ENCODE data around the gene GPR176.
"Not testable (repeated sequence)": the region's sequence is repeated elsewhere in the genome, so short reads cannot be mapped to it uniquely, and the experiment has no call there.

GPR176 gene

DNA sequence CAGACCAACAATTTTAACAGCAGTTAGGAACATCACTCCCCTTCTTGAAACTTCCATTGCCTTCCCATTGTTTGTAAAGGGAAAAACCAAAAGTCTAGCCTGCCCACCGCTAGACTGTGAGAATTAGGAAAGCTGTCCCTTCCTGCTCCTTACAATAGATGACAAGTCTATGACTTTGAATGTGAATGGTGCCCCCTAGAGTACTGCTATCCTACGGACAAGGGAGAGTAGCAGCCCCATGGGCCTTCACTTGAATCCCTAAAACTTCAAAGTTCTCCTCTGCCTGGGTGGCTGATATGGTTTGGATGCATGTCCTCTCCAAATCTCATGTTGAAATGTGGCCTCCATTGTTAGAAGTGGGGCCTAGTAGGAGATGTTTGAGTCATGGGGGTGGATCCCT is 96.4 kb downstream of the GPR176 start:
- Histone ChIP-seq H3K27ac (ENCODE audit: low read depth, low read length) (no peak overlapping the region), H3K9ac (ENCODE audit: low read depth in 1 of 2, low read length in 2 of 2) (no peak overlapping the region), H3K4me1 (ENCODE audit: control insufficient read depth in 1 of 2, insufficient read depth in 2 of 2, low read length in 2 of 2) (no peaks in the 10 kb centered on the region), H3K36me3 (ENCODE audit: control insufficient read depth in 1 of 2, insufficient read depth in 2 of 2, low read length in 2 of 2) (no peaks in the 10 kb centered on the region), H3K9me3 (ENCODE audit: control insufficient read depth in 1 of 2, low read length in 2 of 2) (no peaks in the 10 kb centered on the region), H3K27me3 (ENCODE audit: control insufficient read depth in 1 of 2, insufficient read depth in 2 of 2, low read length in 2 of 2) (no peaks in the 10 kb centered on the region), H3K4me3 (ENCODE audit: low read depth in 1 of 2, low read length in 2 of 2) (no peak overlapping the region)

DNA sequence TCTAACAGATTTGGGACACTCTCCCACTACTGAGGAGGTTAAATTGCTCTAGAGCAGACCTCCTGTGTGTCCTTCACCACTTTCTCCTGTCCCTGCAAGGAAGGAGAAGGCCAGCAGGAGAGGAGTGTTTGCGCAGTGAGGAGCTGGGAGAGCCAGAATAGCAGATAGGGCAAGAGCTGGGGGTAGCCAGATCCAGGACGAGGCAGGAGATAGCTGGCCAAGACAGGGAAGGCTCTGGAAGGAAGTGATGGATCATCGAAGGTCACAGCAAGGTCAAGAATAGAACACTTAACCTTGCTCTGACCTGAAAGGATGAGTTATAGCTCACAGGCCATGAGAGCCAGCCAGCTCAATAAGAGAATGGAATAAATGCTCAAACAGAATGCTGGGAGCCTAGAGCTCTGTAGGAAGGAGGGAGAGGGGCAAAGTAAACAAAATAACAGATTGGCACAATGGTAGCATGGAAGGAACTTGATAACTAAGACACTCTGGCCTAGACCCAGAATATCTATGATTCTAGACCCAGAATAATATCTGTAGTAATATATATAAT is 99.9 kb downstream of the GPR176 start:
- Histone ChIP-seq H3K4me1 (ENCODE audit: control insufficient read depth in 1 of 2, insufficient read depth in 2 of 2, low read length in 2 of 2) (no peaks in the 10 kb centered on the region), H3K4me3 (ENCODE audit: low read depth in 1 of 2, low read length in 2 of 2) (no peak overlapping the region), H3K9ac (ENCODE audit: low read depth in 1 of 2, low read length in 2 of 2) (no peak overlapping the region), H3K9me3 (ENCODE audit: control insufficient read depth in 1 of 2, low read length in 2 of 2) (no peaks in the 10 kb centered on the region), H3K36me3 (ENCODE audit: control insufficient read depth in 1 of 2, insufficient read depth in 2 of 2, low read length in 2 of 2) (no peaks in the 10 kb centered on the region), H3K27ac (ENCODE audit: low read depth, low read length) (no peak overlapping the region), H3K27me3 (ENCODE audit: control insufficient read depth in 1 of 2, insufficient read depth in 2 of 2, low read length in 2 of 2) (no peaks in the 10 kb centered on the region)

DNA sequence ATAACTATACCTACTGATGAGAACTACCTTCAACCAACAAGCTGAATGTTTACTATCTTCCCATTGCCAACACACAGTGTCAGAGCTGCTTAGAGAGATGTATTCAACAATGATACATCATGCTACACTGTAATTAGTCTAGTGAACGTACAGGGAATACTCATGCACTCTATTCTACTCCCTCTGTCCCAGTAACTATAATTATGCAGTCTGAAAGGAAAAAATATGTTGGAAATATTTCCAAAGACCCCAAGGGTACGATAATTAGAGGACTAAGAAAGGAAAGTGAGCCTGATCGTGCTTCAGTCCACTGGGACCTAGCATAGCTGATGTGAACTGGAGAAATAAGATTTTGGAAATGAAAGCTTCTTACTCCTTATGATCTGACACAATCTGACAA is 100.5 kb downstream of the GPR176 start:
- H3K4me1 ChIP-seq (ENCODE audit: control insufficient read depth in 1 of 2, insufficient read depth in 2 of 2, low read length in 2 of 2), result no peaks in the 10 kb centered on the region
- H3K27me3 ChIP-seq (ENCODE audit: control insufficient read depth in 1 of 2, insufficient read depth in 2 of 2, low read length in 2 of 2), result no peaks in the 10 kb centered on the region
- H3K9me3 ChIP-seq (ENCODE audit: control insufficient read depth in 1 of 2, low read length in 2 of 2), result no peaks in the 10 kb centered on the region
- no peak overlapping the region for H3K27ac ChIP-seq (ENCODE audit: low read depth, low read length)
- H3K36me3 ChIP-seq (ENCODE audit: control insufficient read depth in 1 of 2, insufficient read depth in 2 of 2, low read length in 2 of 2), result no peaks in the 10 kb centered on the region
- no peak overlapping the region for H3K4me3 ChIP-seq (ENCODE audit: low read depth in 1 of 2, low read length in 2 of 2)
- no peak overlapping the region for H3K9ac ChIP-seq (ENCODE audit: low read depth in 1 of 2, low read length in 2 of 2)

DNA sequence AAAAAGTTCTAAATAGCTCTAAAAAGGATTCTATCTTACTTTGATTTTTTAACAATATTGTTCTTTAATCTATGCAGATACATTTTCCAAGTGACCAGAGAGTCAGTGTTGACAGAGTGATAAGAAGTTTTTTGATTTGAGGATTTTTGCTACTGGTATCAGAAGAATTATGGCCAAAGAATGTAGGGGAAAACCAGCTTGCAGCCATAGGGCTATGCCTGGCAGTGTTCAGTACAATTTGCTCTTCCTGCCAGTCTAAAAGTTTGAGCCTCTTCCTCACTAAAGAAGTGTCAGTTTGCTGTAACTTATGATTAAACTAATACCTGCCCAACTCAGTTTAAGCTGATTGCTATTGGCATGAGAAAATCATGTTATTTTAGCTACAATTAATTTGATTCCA is 102.2 kb downstream of the GPR176 start:
- no peaks in the 10 kb centered on the region for H3K36me3 ChIP-seq (ENCODE audit: control insufficient read depth in 1 of 2, insufficient read depth in 2 of 2, low read length in 2 of 2)
- H3K27ac ChIP-seq (ENCODE audit: low read depth, low read length), result no peak overlapping the region
- no peaks in the 10 kb centered on the region for H3K27me3 ChIP-seq (ENCODE audit: control insufficient read depth in 1 of 2, insufficient read depth in 2 of 2, low read length in 2 of 2)
- H3K4me1 ChIP-seq (ENCODE audit: control insufficient read depth in 1 of 2, insufficient read depth in 2 of 2, low read length in 2 of 2), result no peaks in the 10 kb centered on the region
- H3K9ac ChIP-seq (ENCODE audit: low read depth in 1 of 2, low read length in 2 of 2), result no peak overlapping the region
- H3K4me3 ChIP-seq (ENCODE audit: low read depth in 1 of 2, low read length in 2 of 2), result no peak overlapping the region
- no peaks in the 10 kb centered on the region for H3K9me3 ChIP-seq (ENCODE audit: control insufficient read depth in 1 of 2, low read length in 2 of 2)

DNA sequence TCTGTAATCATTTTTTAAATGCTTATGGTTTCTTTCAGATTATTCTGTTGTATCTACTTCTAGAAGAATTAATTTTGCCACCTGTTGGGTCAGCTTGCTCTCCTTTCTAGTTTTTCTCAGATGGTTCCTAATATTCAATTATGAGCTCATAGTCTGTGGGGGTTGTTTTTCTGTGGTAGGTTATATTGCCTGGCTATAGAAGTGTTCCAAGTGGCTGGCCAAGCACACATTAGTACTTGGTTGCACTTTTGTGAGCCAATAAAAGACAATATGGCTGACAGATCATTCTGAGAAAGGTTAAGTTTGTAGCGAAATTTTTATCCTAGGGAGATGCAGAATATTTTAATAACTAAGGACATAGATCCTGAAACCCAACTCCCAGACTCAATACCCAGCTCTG is 105.6 kb downstream of the GPR176 start:
- Histone ChIP-seq H3K4me1 (ENCODE audit: control insufficient read depth in 1 of 2, insufficient read depth in 2 of 2, low read length in 2 of 2) (no peaks in the 10 kb centered on the region), H3K27ac (ENCODE audit: low read depth, low read length) (no peak overlapping the region), H3K4me3 (ENCODE audit: low read depth in 1 of 2, low read length in 2 of 2) (no peak overlapping the region), H3K9ac (ENCODE audit: low read depth in 1 of 2, low read length in 2 of 2) (no peak overlapping the region), H3K36me3 (ENCODE audit: control insufficient read depth in 1 of 2, insufficient read depth in 2 of 2, low read length in 2 of 2) (no peaks in the 10 kb centered on the region), H3K27me3 (ENCODE audit: control insufficient read depth in 1 of 2, insufficient read depth in 2 of 2, low read length in 2 of 2) (no peaks in the 10 kb centered on the region), H3K9me3 (ENCODE audit: control insufficient read depth in 1 of 2, low read length in 2 of 2) (no peaks in the 10 kb centered on the region)

DNA sequence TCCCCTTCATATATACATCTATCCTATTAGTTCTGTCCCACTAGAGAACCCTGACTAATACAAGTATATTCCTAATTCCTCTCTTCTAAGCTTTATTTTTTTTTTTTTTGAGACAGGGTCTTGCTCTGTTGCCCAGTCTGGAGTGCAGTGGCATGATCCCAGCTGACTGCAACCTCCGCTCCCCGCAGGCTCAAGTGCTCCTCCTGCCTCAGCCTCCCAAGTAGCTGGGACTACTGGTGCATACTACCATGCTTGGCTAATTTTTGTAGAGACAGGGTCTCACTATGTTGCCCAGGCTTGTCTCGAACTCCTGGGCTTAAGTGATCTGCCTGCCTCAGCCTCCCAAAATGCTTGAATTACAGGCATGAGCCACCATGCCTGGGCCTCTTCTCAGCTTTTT is 107.4 kb downstream of the GPR176 start:
- H3K27ac ChIP-seq (ENCODE audit: low read depth, low read length); H3K4me1 ChIP-seq (ENCODE audit: control insufficient read depth in 1 of 2, insufficient read depth in 2 of 2, low read length in 2 of 2); H3K9ac ChIP-seq (ENCODE audit: low read depth in 1 of 2, low read length in 2 of 2); H3K9me3 ChIP-seq (ENCODE audit: control insufficient read depth in 1 of 2, low read length in 2 of 2); H3K4me3 ChIP-seq (ENCODE audit: low read depth in 1 of 2, low read length in 2 of 2); H3K27me3 ChIP-seq (ENCODE audit: control insufficient read depth in 1 of 2, insufficient read depth in 2 of 2, low read length in 2 of 2); H3K36me3 ChIP-seq (ENCODE audit: control insufficient read depth in 1 of 2, insufficient read depth in 2 of 2, low read length in 2 of 2): not testable (repeated sequence)

DNA sequence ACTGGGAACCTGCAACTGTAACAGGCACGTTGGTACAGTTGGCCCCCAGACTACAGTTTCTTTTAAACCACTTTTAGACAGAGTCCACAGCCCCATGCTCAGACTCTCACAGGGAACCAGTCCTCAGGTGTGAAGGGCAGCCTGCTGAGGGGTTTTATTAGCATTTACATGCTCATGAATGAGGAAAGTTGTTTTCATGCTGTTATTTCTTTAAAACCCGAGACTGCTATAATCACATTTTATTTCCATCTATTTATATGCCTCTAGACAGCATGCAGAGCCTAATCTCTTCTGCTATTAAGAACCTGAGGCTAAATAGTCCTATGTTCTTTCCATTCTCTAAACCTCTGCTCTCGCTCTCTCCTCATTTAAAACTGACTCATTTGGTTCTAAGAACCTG is 111.2 kb downstream of the GPR176 start:
- H3K4me1 ChIP-seq (ENCODE audit: control insufficient read depth in 1 of 2, insufficient read depth in 2 of 2, low read length in 2 of 2), result no peaks in the 10 kb centered on the region
- no peak overlapping the region for H3K4me3 ChIP-seq (ENCODE audit: low read depth in 1 of 2, low read length in 2 of 2)
- no peak overlapping the region for H3K27ac ChIP-seq (ENCODE audit: low read depth, low read length)
- H3K9ac ChIP-seq (ENCODE audit: low read depth in 1 of 2, low read length in 2 of 2), result no peak overlapping the region
- H3K27me3 ChIP-seq (ENCODE audit: control insufficient read depth in 1 of 2, insufficient read depth in 2 of 2, low read length in 2 of 2), result no peaks in the 10 kb centered on the region
- no peaks in the 10 kb centered on the region for H3K36me3 ChIP-seq (ENCODE audit: control insufficient read depth in 1 of 2, insufficient read depth in 2 of 2, low read length in 2 of 2)
- no peaks in the 10 kb centered on the region for H3K9me3 ChIP-seq (ENCODE audit: control insufficient read depth in 1 of 2, low read length in 2 of 2)

DNA sequence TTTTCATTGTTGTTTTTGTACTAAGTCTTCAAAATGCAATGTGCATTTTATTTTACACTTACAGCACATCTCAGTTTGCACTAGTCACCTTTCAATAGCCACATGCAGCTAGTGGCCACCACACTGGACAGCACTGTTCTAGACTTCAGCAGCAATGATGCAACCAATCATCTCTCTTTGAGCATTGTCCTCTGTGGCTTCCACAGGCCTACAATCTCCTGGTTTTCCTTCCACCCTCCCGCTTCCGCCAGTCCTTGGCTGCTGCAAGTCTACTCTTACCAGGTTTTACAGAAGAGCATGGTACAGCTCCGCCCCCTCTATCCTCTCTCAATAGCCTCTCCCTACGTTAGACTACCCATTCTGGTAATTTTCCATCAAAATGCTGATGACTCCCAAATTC is 112.3 kb downstream of the GPR176 start:
- Histone ChIP-seq H3K36me3 (ENCODE audit: control insufficient read depth in 1 of 2, insufficient read depth in 2 of 2, low read length in 2 of 2) (no peaks in the 10 kb centered on the region), H3K4me3 (ENCODE audit: low read depth in 1 of 2, low read length in 2 of 2) (no peak overlapping the region), H3K9me3 (ENCODE audit: control insufficient read depth in 1 of 2, low read length in 2 of 2) (no peaks in the 10 kb centered on the region), H3K4me1 (ENCODE audit: control insufficient read depth in 1 of 2, insufficient read depth in 2 of 2, low read length in 2 of 2) (no peaks in the 10 kb centered on the region), H3K27ac (ENCODE audit: low read depth, low read length) (no peak overlapping the region), H3K9ac (ENCODE audit: low read depth in 1 of 2, low read length in 2 of 2) (no peak overlapping the region), H3K27me3 (ENCODE audit: control insufficient read depth in 1 of 2, insufficient read depth in 2 of 2, low read length in 2 of 2) (no peaks in the 10 kb centered on the region)

DNA sequence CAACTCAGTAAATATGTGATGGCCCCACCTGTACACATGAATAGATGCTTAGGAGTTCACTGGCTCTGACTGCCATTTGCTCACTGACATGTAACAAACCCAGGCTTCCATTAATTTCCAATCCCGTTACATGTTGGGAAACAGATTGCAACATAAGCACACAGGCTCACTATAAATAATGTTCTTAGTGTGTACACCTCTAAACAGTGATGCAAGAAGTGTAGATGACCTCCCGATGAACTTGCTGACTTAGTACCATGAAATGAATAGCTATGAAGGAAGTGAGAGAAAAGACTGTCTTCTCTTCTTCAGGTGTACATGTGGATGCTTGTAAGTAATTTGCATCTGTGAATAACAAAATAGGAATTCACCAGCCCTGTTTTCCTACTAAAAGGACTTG is 116.0 kb downstream of the GPR176 start:
- H3K9me3 ChIP-seq (ENCODE audit: control insufficient read depth in 1 of 2, low read length in 2 of 2), result no peaks in the 10 kb centered on the region
- no peaks in the 10 kb centered on the region for H3K4me1 ChIP-seq (ENCODE audit: control insufficient read depth in 1 of 2, insufficient read depth in 2 of 2, low read length in 2 of 2)
- H3K27ac ChIP-seq (ENCODE audit: low read depth, low read length), result no peak overlapping the region
- H3K9ac ChIP-seq (ENCODE audit: low read depth in 1 of 2, low read length in 2 of 2), result no peak overlapping the region
- H3K36me3 ChIP-seq (ENCODE audit: control insufficient read depth in 1 of 2, insufficient read depth in 2 of 2, low read length in 2 of 2), result no peaks in the 10 kb centered on the region
- no peaks in the 10 kb centered on the region for H3K27me3 ChIP-seq (ENCODE audit: control insufficient read depth in 1 of 2, insufficient read depth in 2 of 2, low read length in 2 of 2)
- no peak overlapping the region for H3K4me3 ChIP-seq (ENCODE audit: low read depth in 1 of 2, low read length in 2 of 2)

DNA sequence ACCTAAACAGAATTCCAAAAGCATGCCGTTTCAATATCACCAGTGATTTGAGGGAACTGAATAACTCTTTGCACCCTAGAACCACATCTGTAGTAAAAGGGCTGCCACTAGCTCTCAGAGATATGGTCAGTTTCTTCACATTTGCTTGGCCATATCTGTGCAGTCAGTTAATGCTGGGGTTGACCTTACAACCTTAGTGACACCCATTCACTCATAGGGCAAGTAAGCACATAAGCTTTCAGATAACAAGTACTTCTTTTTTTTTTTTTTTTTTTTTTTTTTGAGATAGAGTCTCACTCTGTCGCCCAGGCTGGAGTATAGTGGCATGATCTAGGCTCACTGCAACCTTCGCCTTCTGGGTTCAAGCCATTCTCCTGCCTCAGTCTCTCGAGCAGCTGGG is 117.0 kb downstream of the GPR176 start:
- no peaks in the 10 kb centered on the region for H3K9me3 ChIP-seq (ENCODE audit: control insufficient read depth in 1 of 2, low read length in 2 of 2)
- H3K27ac ChIP-seq (ENCODE audit: low read depth, low read length), result no peak overlapping the region
- H3K4me1 ChIP-seq (ENCODE audit: control insufficient read depth in 1 of 2, insufficient read depth in 2 of 2, low read length in 2 of 2), result no peaks in the 10 kb centered on the region
- no peaks in the 10 kb centered on the region for H3K36me3 ChIP-seq (ENCODE audit: control insufficient read depth in 1 of 2, insufficient read depth in 2 of 2, low read length in 2 of 2)
- no peak overlapping the region for H3K4me3 ChIP-seq (ENCODE audit: low read depth in 1 of 2, low read length in 2 of 2)
- H3K9ac ChIP-seq (ENCODE audit: low read depth in 1 of 2, low read length in 2 of 2), result no peak overlapping the region
- H3K27me3 ChIP-seq (ENCODE audit: control insufficient read depth in 1 of 2, insufficient read depth in 2 of 2, low read length in 2 of 2), result no peaks in the 10 kb centered on the region

DNA sequence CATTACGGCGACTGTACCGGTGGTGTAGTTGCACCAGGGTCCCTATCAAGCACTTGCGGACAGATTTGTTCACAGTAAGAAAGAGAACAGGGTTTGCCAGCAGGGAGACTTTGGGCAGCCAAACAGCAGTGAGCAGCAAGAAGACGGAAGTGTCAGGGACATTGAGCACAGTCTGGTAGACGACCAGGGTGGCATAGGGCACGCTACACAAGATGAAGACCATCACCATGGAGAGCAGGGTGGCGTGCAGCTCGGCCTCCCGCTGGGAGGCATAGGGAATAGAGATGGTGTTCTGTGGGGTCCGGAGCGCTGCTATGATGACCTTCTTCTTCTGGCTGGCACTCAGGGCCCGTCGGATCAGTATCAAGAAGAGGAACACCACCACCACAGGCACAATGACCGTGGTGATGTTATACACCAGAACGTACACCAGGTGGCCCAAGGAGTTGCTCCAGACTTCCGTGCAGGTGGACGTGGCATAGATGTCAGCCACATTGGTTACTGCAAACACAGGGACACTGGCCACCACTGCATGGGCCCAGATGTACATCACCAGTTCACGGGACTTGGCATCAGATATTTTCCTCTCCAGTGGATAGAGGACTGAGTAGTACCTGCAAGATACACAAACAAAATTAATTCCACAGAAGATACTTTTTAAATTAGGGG is 118.3 kb downstream of the GPR176 start:
- no peaks in the 10 kb centered on the region for H3K9me3 ChIP-seq (ENCODE audit: control insufficient read depth in 1 of 2, low read length in 2 of 2)
- H3K27me3 ChIP-seq (ENCODE audit: control insufficient read depth in 1 of 2, insufficient read depth in 2 of 2, low read length in 2 of 2), result no peaks in the 10 kb centered on the region
- H3K9ac ChIP-seq (ENCODE audit: low read depth in 1 of 2, low read length in 2 of 2), result no peak overlapping the region
- no peaks in the 10 kb centered on the region for H3K36me3 ChIP-seq (ENCODE audit: control insufficient read depth in 1 of 2, insufficient read depth in 2 of 2, low read length in 2 of 2)
- no peak overlapping the region for H3K4me3 ChIP-seq (ENCODE audit: low read depth in 1 of 2, low read length in 2 of 2)
- no peak overlapping the region for H3K27ac ChIP-seq (ENCODE audit: low read depth, low read length)
- H3K4me1 ChIP-seq (ENCODE audit: control insufficient read depth in 1 of 2, insufficient read depth in 2 of 2, low read length in 2 of 2), result no peaks in the 10 kb centered on the region
